Skeletal muscle tissue (tissue), 4 donors: ENCODE data around the gene TUBB3. TPM values are rescaled to one million over a fixed set of nuclear protein-coding genes. Genes with fewer than 3 reads are reported as not detected.
A peak's percentile ranks its signal among the peaks of the same experiment; 100 is the strongest.
"Not testable (repeated sequence)": the region's sequence is repeated elsewhere in the genome, so short reads cannot be mapped to it uniquely, and the experiment has no call there.

Experiments used
- H3K27ac ChIP-seq: one replicate; pipeline ENCODE4 v1.7.0; 2013; ENCODE audit warnings: mild to moderate bottlenecking, low read depth, low read length, inconsistent platforms
- H3K27me3 ChIP-seq, 3 donors: one replicate each; pipeline ENCODE4 v1.7.0; 2013; ENCODE audit warnings: low read length in 3 of 3; ENCODE audit not compliant: control insufficient read depth in 3 of 3, insufficient read depth in 3 of 3
- H3K36me3 ChIP-seq, 3 donors: one replicate each; pipeline ENCODE4 v1.7.0; 2013; ENCODE audit warnings: low read length in 3 of 3; ENCODE audit not compliant: control insufficient read depth in 3 of 3, insufficient read depth in 3 of 3
- H3K4me1 ChIP-seq, 3 donors: one replicate each; pipeline ENCODE4 v1.7.0; 2013; ENCODE audit warnings: low read length in 3 of 3, mild to moderate bottlenecking in 3 of 3; ENCODE audit not compliant: control insufficient read depth in 3 of 3, insufficient read depth in 3 of 3
- H3K4me3 ChIP-seq, 3 donors: one replicate each; pipeline ENCODE4 v1.7.0; 2013; ENCODE audit warnings: low read length in 3 of 3
- H3K9ac ChIP-seq, 3 donors: one replicate each; pipeline ENCODE4 v1.7.0; 2013; ENCODE audit warnings: low read length in 3 of 3, mild to moderate bottlenecking in 3 of 3, moderate library complexity in 2 of 3, low read depth in 1 of 3
- H3K9me3 ChIP-seq, 3 donors: one replicate each; pipeline ENCODE4 v1.7.0; 2013; ENCODE audit warnings: low read length in 3 of 3; ENCODE audit not compliant: control insufficient read depth in 3 of 3
- total RNA-seq: library from RNA; depleted of rRNA; stranded (reverse); fragments of >200 nt; gene quantifications from one replicate; pipeline ENCODE4 v1.2.3, GENCODE V29; 2014
- donor health status: Osteomylitis.

TUBB3 gene
- total RNA-seq, 1 donor from 2014 or later: 18.3 TPM

DNA sequence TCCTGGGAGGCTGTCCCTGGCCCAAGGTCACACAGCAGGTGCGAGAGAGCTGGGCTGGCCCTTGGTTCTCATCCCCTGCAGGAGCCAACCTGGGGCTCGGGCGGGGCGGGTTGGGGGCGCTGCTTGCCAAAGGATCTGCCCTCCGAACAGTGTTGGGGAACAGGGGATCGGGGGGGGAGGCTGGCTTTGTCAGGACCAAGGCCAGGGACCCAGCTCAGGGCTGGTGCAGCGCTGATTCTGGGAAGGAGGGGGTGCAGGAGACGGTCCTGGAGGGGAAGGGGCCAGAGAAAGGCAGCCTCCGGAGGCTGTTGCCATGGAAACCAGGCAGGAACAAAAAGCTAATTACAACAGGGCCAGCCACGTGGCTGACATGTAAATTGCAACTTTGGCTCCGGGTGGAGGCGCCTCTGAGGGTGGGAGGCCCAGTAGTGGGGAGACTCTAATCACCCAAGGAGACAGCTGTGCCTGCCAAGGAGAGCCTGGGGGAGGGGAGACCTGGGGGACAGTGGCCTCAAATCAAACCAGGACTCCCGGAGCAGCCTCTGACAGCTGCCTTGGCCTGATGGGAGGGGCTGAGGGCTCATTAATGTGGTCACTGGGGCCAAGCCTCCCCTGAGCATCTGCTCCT is 1.3 kb downstream of the TUBB3 start:
- no peaks in the 10 kb centered on the region for H3K36me3 ChIP-seq
- no peak overlapping the region for H3K4me3 ChIP-seq
- no peak overlapping the region for H3K27ac ChIP-seq
- H3K9ac ChIP-seq: no peak overlapping the region
- H3K9me3 ChIP-seq: no peaks in the 10 kb centered on the region
- peaks cover 12 to 33% (median 14%) of the 10 kb centered on the region in 3 donors for H3K4me1 ChIP-seq
- peaks cover 6 to 55% (median 48%) of the 10 kb centered on the region in 3 donors for H3K27me3 ChIP-seq

- H3K27ac ChIP-seq: no peak overlapping the region
- peaks cover 12 to 33% (median 14%) of the 10 kb centered on the region in 3 donors for H3K4me1 ChIP-seq
- H3K4me3 ChIP-seq: no peak overlapping the region
- no peak overlapping the region for H3K9ac ChIP-seq
- H3K27me3 ChIP-seq: peaks cover 3 to 49% (median 43%) of the 10 kb centered on the region in 3 donors
- H3K36me3 ChIP-seq: no peaks in the 10 kb centered on the region
- H3K9me3 ChIP-seq: no peaks in the 10 kb centered on the region
Measured at GRCh38 chr16:89924925-89925307, 1.8 kb downstream of the TUBB3 start.

GRCh38 chr16:89925596-89926079 is 2.5 kb downstream of the TUBB3 start:
- H3K27me3 ChIP-seq: peaks cover 3 to 43% (median 37%) of the 10 kb centered on the region in 3 donors
- peaks cover 12 to 33% (median 14%) of the 10 kb centered on the region in 3 donors for H3K4me1 ChIP-seq
- H3K9ac ChIP-seq: no peak overlapping the region
- peak overlapping the region in 2 of 3 donors; percentile 52 to 68 for H3K4me3 ChIP-seq
- no peak overlapping the region for H3K27ac ChIP-seq
- H3K36me3 ChIP-seq: no peaks in the 10 kb centered on the region
- H3K9me3 ChIP-seq: no peaks in the 10 kb centered on the region

DNA sequence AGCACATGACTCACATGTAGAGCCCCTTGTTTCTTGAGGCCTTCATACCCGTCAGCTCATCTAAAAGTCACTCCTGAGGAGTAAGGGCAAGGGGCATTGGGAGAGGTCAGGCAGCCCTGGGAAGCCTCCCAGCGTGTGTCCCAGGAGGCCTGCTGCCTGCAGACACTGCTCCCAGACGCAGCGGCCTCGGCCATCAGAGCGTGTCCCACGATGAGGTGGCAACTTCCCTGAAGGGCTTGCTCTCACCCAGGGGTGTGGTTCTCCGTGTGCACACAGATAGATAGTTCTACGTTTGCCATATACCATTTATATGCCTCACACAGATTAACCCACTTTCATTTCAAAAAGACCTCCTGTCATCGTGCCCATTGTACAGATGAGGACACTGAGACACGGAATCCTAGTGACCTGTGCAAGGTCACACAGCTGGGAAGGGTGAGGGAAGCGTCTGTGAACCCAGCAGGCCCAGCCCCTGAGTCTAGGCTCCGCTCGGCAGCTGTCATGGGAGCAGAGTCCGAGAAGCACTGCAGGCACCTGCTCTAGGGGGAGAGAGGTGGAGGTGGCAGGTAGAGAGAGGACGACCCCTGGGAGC is 8.3 kb downstream of the TUBB3 start:
- Histone ChIP-seq H3K4me3 (no peak overlapping the region), H3K27me3 (peaks cover 0 to 6% (median 3%) of the 10 kb centered on the region in 3 donors), H3K36me3 (no peaks in the 10 kb centered on the region), H3K9me3 (no peaks in the 10 kb centered on the region), H3K4me1 (peaks cover 0 to 1% (median 1%) of the 10 kb centered on the region in 3 donors), H3K9ac (no peak overlapping the region), H3K27ac (no peak overlapping the region)

DNA sequence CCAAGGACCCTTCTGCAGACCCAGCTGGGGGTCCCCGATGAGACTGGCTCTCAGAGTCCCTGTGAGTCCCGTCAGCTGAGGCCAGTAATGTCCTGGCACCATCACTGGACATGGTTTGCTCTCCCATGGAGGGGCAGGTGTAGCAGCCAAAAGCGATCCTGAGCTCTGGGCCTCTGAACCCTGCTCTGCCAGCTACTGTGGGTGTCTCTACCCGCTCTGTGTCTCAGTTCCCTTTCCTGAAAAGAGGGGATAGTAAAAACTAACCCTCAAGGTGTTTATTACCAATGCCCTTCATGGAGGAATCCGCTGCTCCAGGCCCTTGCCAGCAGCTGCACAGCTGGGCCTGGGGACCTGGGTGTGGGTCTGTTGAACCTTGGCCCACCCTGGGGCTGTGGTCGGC is 8.8 kb downstream of the TUBB3 start:
- H3K4me1 ChIP-seq: no peaks in the 10 kb centered on the region
- H3K36me3 ChIP-seq: no peaks in the 10 kb centered on the region
- no peak overlapping the region for H3K9ac ChIP-seq
- H3K4me3 ChIP-seq: no peak overlapping the region
- no peaks in the 10 kb centered on the region for H3K9me3 ChIP-seq
- H3K27ac ChIP-seq: no peak overlapping the region
- peaks cover 0 to 6% (median 3%) of the 10 kb centered on the region in 3 donors for H3K27me3 ChIP-seq

- not testable (repeated sequence) for H3K4me3 ChIP-seq, H3K36me3 ChIP-seq, H3K9me3 ChIP-seq, H3K4me1 ChIP-seq, H3K27me3 ChIP-seq, H3K27ac ChIP-seq, H3K9ac ChIP-seq
Measured at GRCh38 chr16:89934019-89934418, 10.9 kb downstream of the TUBB3 start.

- no peak overlapping the region for H3K9ac ChIP-seq
- H3K36me3 ChIP-seq: no peaks in the 10 kb centered on the region
- H3K4me1 ChIP-seq: no peaks in the 10 kb centered on the region
- H3K27ac ChIP-seq: no peak overlapping the region
- no peaks in the 10 kb centered on the region for H3K9me3 ChIP-seq
- H3K27me3 ChIP-seq: peaks cover 3 to 12% (median 8%) of the 10 kb centered on the region in 3 donors
- H3K4me3 ChIP-seq: no peak overlapping the region
Measured at GRCh38 chr16:89934611-89935553, 11.7 kb downstream of the TUBB3 start.

DNA sequence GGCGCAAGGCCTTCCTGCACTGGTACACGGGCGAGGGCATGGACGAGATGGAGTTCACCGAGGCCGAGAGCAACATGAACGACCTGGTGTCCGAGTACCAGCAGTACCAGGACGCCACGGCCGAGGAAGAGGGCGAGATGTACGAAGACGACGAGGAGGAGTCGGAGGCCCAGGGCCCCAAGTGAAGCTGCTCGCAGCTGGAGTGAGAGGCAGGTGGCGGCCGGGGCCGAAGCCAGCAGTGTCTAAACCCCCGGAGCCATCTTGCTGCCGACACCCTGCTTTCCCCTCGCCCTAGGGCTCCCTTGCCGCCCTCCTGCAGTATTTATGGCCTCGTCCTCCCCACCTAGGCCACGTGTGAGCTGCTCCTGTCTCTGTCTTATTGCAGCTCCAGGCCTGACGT is 12.5 kb downstream of the TUBB3 start:
- not testable (repeated sequence) for H3K9ac ChIP-seq, H3K27ac ChIP-seq

GRCh38 chr16:89936034-89936433 is 12.9 kb downstream of the TUBB3 start:
- H3K9me3 ChIP-seq: no peaks in the 10 kb centered on the region
- H3K27ac ChIP-seq: no peak overlapping the region
- peaks cover 3 to 12% (median 8%) of the 10 kb centered on the region in 3 donors for H3K27me3 ChIP-seq
- no peak overlapping the region for H3K4me3 ChIP-seq
- H3K9ac ChIP-seq: no peak overlapping the region
- H3K4me1 ChIP-seq: no peaks in the 10 kb centered on the region
- H3K36me3 ChIP-seq: no peaks in the 10 kb centered on the region

More for the DNA sequence above, 12.5 kb downstream of the TUBB3 start:
- peaks cover 3 to 12% (median 8%) of the 10 kb centered on the region in 3 donors for H3K27me3 ChIP-seq
- not testable (repeated sequence) for H3K36me3 ChIP-seq, H3K4me1 ChIP-seq, H3K4me3 ChIP-seq, H3K9me3 ChIP-seq
